GM21723 (cell line): ENCODE data around the gene TMA7B.

Experiments
- ATAC-seq: cut with Tn5 transposase; IDR thresholded peaks from one replicate; pipeline ENCODE4 v1.9.1; 2021; ENCODE audit warnings: mild to moderate bottlenecking, moderate library complexity; ENCODE audit not compliant: unreplicated experiment

TMA7B gene

GRCh38 chr22:39932918-39933649, 27.1 kb upstream of the TMA7B start:
- ATAC-seq = no peak

- ATAC-seq = no peak
These were observed 26.5 kb upstream of the TMA7B start for GRCh38 chr22:39933741-39934140.

GRCh38 chr22:39935116-39935515, 25.1 kb upstream of the TMA7B start:
- no peak for ATAC-seq

- ATAC-seq = no peak
These were observed 24.6 kb upstream of the TMA7B start for GRCh38 chr22:39935612-39936011.

GRCh38 chr22:39936523-39937145, 23.6 kb upstream of the TMA7B start:
- ATAC-seq = no peak

- ATAC-seq = no peak
These were observed 22.3 kb upstream of the TMA7B start for GRCh38 chr22:39937906-39938305.

GRCh38 chr22:39938509-39939111, 21.6 kb upstream of the TMA7B start:
- ATAC-seq = no peak

- no peak for ATAC-seq
These were observed 20.4 kb upstream of the TMA7B start for GRCh38 chr22:39939830-39940229.

- no peak for ATAC-seq
These were observed 19.4 kb upstream of the TMA7B start for GRCh38 chr22:39940757-39941305.

- no peak for ATAC-seq
These were observed 18.6 kb upstream of the TMA7B start for GRCh38 chr22:39941601-39942000.

GRCh38 chr22:39942439-39943230, 17.6 kb upstream of the TMA7B start:
- no peak for ATAC-seq

- ATAC-seq = no peak
These were observed 16.9 kb upstream of the TMA7B start for GRCh38 chr22:39943337-39943736.

GRCh38 chr22:39943953-39944872, 16.0 kb upstream of the TMA7B start:
- ATAC-seq = no peak

- ATAC-seq = no peak
These were observed 14.1 kb upstream of the TMA7B start for GRCh38 chr22:39946126-39946502.

- ATAC-seq = no peak
These were observed 13.5 kb upstream of the TMA7B start for GRCh38 chr22:39946503-39947219.

GRCh38 chr22:39947220-39948216, 12.7 kb upstream of the TMA7B start:
- no peak for ATAC-seq

- no peak for ATAC-seq
These were observed 10.0 kb upstream of the TMA7B start for GRCh38 chr22:39949964-39950737.
